Hepatocyte (in vitro differentiated cells): ENCODE measurements around the gene TMEM176B. TPM values are rescaled to one million over a fixed set of nuclear protein-coding genes. Genes with fewer than 3 reads are reported as not detected.

ENCODE experiments used
- DNase-seq: peaks from one replicate; pipeline ENCODE4 v3.0.0-alpha.2; 2016; ENCODE audit warnings: low spot score
- H2AFZ ChIP-seq: fragments of 200-600 bp; sonication (generic); 2 replicates; pipeline ENCODE4 v1.6.0; 2016; ENCODE audit warnings: antibody characterized with exemption, mild to moderate bottlenecking
- H3K27ac ChIP-seq: fragments of 200-600 bp; sonication (generic); 2 replicates; pipeline ENCODE4 v1.5.1; 2016; ENCODE audit warnings: mild to moderate bottlenecking
- H3K27me3 ChIP-seq: fragments of 200-600 bp; sonication (generic); 2 replicates; pipeline ENCODE4 v1.6.1; 2016
- H3K36me3 ChIP-seq: fragments of 200-600 bp; sonication (generic); replicated peaks from 2 replicates; pipeline ENCODE4 v1.5.1; 2016; ENCODE audit warnings: low read depth; ENCODE audit not compliant: insufficient read depth
- H3K4me1 ChIP-seq: fragments of 200-600 bp; sonication (generic); 2 replicates; pipeline ENCODE4 v1.5.1; 2016; ENCODE audit warnings: mild to moderate bottlenecking, moderate library complexity; ENCODE audit not compliant: insufficient read depth
- H3K4me2 ChIP-seq: fragments of 200-600 bp; sonication (generic); 2 replicates; pipeline ENCODE4 v1.6.0; 2016
- H3K4me3 ChIP-seq: fragments of 200-600 bp; sonication (generic); 2 replicates; pipeline ENCODE4 v1.5.1; 2016; ENCODE audit warnings: mild to moderate bottlenecking
- H3K79me2 ChIP-seq: fragments of 200-600 bp; sonication (generic); 2 replicates; pipeline ENCODE4 v1.6.0; 2017; ENCODE audit warnings: mild to moderate bottlenecking
- H3K9me2 ChIP-seq: fragments of 200-600 bp; sonication (generic); replicated peaks from 2 replicates; pipeline ENCODE4 v1.6.0; 2017; ENCODE audit warnings: mild to moderate bottlenecking; ENCODE audit not compliant: insufficient read depth
- H3K9me3 ChIP-seq: fragments of 200-600 bp; sonication (generic); 2 replicates; pipeline ENCODE4 v1.5.1; 2016; ENCODE audit warnings: low read depth, mild to moderate bottlenecking
- H4K20me1 ChIP-seq: fragments of 200-600 bp; sonication (generic); 2 replicates; pipeline ENCODE4 v1.6.0; 2016; ENCODE audit warnings: mild to moderate bottlenecking; ENCODE audit not compliant: insufficient read depth, poor library complexity, severe bottlenecking
- EZH2 ChIP-seq: fragments of 200-600 bp; sonication (generic); IDR thresholded peaks from 2 replicates; pipeline ENCODE4 v1.6.1; 2016; ENCODE audit warnings: antibody characterized with exemption, mild to moderate bottlenecking, borderline replicate concordance
- EZH2phosphoT487 ChIP-seq: fragments of 200-600 bp; sonication (generic); IDR thresholded peaks from one replicate; pipeline ENCODE4 v1.6.1; 2018; ENCODE audit warnings: antibody characterized with exemption, mild to moderate bottlenecking, low read depth, moderate library complexity; ENCODE audit not compliant: unreplicated experiment, severe bottlenecking
- whole genome bisulfite sequencing: methylation state at CpG from one replicate; pipeline ENCODE4 v1.1.6; 2016; ENCODE audit warnings: low lambda C conversion rate; ENCODE audit errors: missing lambda C conversion rate; 5-methylcytosine and 5-hydroxymethylcytosine counted together
- polyA plus RNA-seq: library from polyadenylated mRNA; unstranded; fragments of >200 nt; fragmentation: Nextera tagmentation; extraction: Ambion mirVana; gene quantifications from 2 replicates; pipeline ENCODE4 v1.2.1, GENCODE V29; 2016
- total RNA-seq: library from RNA; depleted of rRNA; stranded (reverse); fragments of >200 nt; gene quantifications from 2 replicates; pipeline ENCODE4 v1.2.3, GENCODE V29; 2014
- TF ChIP-seq, protein P1 (sequence below): fragments of 200-600 bp; sonication (generic); IDR thresholded peaks from 2 replicates; pipeline ENCODE4 v1.5.1; 2016; ENCODE audit warnings: antibody characterized with exemption, mild to moderate bottlenecking; ENCODE audit not compliant: poor library complexity

The TMEM176B gene
- total and polyA plus RNA-seq, 2 experiments from 2014 or later: 200 to 204 TPM

GRCh38 chr7:150799156-150799555 is 1.0 kb downstream of the TMEM176B start:
- TF ChIP-seq EZH2: no peak
- TF ChIP-seq EZH2phosphoT487: no peak
- TF ChIP-seq, protein P1, sequence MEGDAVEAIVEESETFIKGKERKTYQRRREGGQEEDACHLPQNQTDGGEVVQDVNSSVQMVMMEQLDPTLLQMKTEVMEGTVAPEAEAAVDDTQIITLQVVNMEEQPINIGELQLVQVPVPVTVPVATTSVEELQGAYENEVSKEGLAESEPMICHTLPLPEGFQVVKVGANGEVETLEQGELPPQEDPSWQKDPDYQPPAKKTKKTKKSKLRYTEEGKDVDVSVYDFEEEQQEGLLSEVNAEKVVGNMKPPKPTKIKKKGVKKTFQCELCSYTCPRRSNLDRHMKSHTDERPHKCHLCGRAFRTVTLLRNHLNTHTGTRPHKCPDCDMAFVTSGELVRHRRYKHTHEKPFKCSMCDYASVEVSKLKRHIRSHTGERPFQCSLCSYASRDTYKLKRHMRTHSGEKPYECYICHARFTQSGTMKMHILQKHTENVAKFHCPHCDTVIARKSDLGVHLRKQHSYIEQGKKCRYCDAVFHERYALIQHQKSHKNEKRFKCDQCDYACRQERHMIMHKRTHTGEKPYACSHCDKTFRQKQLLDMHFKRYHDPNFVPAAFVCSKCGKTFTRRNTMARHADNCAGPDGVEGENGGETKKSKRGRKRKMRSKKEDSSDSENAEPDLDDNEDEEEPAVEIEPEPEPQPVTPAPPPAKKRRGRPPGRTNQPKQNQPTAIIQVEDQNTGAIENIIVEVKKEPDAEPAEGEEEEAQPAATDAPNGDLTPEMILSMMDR: no peak
- no peaks in the 10 kb centered on the region for H4K20me1 ChIP-seq
- H3K4me3 ChIP-seq: no peak overlapping the region
- H3K36me3 ChIP-seq: no peaks in the 10 kb centered on the region
- H3K4me2 ChIP-seq: peak overlapping the region; percentile 94
- no peaks in the 10 kb centered on the region for H3K4me1 ChIP-seq
- no peak overlapping the region for H2AFZ ChIP-seq
- H3K27ac ChIP-seq: peak overlapping the region; percentile 93
- no peaks in the 10 kb centered on the region for H3K9me2 ChIP-seq
- peaks cover 11% of the 10 kb centered on the region for H3K79me2 ChIP-seq
- peaks cover 32% of the 10 kb centered on the region for H3K27me3 ChIP-seq
- H3K9me3 ChIP-seq: no peaks in the 10 kb centered on the region
- WGBS: 94% methylated on average over 3 of the region's 3 CpGs
- DNase-seq: no peak

GRCh38 chr7:150797661-150798060 is 2.5 kb downstream of the TMEM176B start:
- Histone ChIP-seq H3K27me3 (peaks cover 32% of the 10 kb centered on the region), H3K27ac (no peak overlapping the region)
- WGBS: 77% methylated on average over 4 of the region's 4 CpGs

GRCh38 chr7:150793569-150794238 is 6.5 kb downstream of the TMEM176B start:
- Histone ChIP-seq H3K9me2 (no peaks in the 10 kb centered on the region), H3K4me3 (no peak overlapping the region), H3K36me3 (no peaks in the 10 kb centered on the region), H3K4me2 (no peak overlapping the region), H2AFZ (no peak overlapping the region), H3K79me2 (peaks cover 3% of the 10 kb centered on the region), H3K27ac (no peak overlapping the region), H3K4me1 (no peaks in the 10 kb centered on the region), H3K27me3 (peaks cover 5% of the 10 kb centered on the region), H3K9me3 (no peaks in the 10 kb centered on the region), H4K20me1 (no peaks in the 10 kb centered on the region)
- 87% methylated on average over 6 of the region's 6 CpGs for WGBS
- TF ChIP-seq, protein P1: no peak
- TF ChIP-seq EZH2 (no peak), EZH2phosphoT487 (no peak)
- DNase-seq: no peak

More at GRCh38 chr7:150797661-150798060, 2.5 kb downstream of the TMEM176B start:
- DNase-seq: no peak
- Histone ChIP-seq H3K4me2 (no peak overlapping the region), H2AFZ (no peak overlapping the region), H3K9me3 (no peaks in the 10 kb centered on the region), H4K20me1 (no peaks in the 10 kb centered on the region), H3K36me3 (no peaks in the 10 kb centered on the region), H3K79me2 (peaks cover 11% of the 10 kb centered on the region), H3K4me3 (no peak overlapping the region), H3K4me1 (no peaks in the 10 kb centered on the region), H3K9me2 (no peaks in the 10 kb centered on the region)
- TF ChIP-seq EZH2phosphoT487: no peak
- no peak for TF ChIP-seq EZH2
- TF ChIP-seq, protein P1: no peak
